ENCODE measurements around the gene CLSTN2. TPM values are rescaled to one million over a fixed set of nuclear protein-coding genes. Genes with fewer than 3 reads are reported as not detected.

Gene CLSTN2
- total RNA-seq, 4 donors from 2014 or later, result 19.5 to 66.7 (median 42.5) TPM

- no peak for TF ChIP-seq CTCF (IDR thresholded peaks at IDR 0.05; ENCODE audit: low read depth)
Measured at GRCh38 chr3:139982404-139982803, 47.4 kb downstream of the CLSTN2 start.

GRCh38 chr3:139985576-139985975 is 50.6 kb downstream of the CLSTN2 start:
- no peak for TF ChIP-seq CTCF (IDR thresholded peaks at IDR 0.05; ENCODE audit: low read depth)

- no peak for TF ChIP-seq CTCF (IDR thresholded peaks at IDR 0.05; ENCODE audit: low read depth)
Measured at GRCh38 chr3:139987908-139988307, 52.9 kb downstream of the CLSTN2 start.

- TF ChIP-seq CTCF (IDR thresholded peaks at IDR 0.05; ENCODE audit: low read depth), result no peak
Measured at GRCh38 chr3:139988472-139989156, 53.6 kb downstream of the CLSTN2 start.

- TF ChIP-seq CTCF (IDR thresholded peaks at IDR 0.05; ENCODE audit: low read depth), result no peak
Measured at GRCh38 chr3:139994891-139995290, 59.9 kb downstream of the CLSTN2 start.

- no peak for TF ChIP-seq CTCF (IDR thresholded peaks at IDR 0.05; ENCODE audit: low read depth)
Measured at GRCh38 chr3:140004271-140004670, 69.3 kb downstream of the CLSTN2 start.

GRCh38 chr3:140006331-140006730 is 71.3 kb downstream of the CLSTN2 start:
- TF ChIP-seq CTCF (IDR thresholded peaks at IDR 0.05; ENCODE audit: low read depth), result no peak

Measured in subcutaneous adipose tissue (tissue), 4 donors.